NCI-H1417 treated with DMSO at 0.1 percent for 48 hours (cell line): ENCODE results near the gene DHRS12.
A peak's percentile ranks its signal among the peaks of the same experiment; 100 is the strongest.

Experiments used
- DNase-seq: peaks from one replicate; lab custom pipeline; 2025; lab: John Stamatoyannopoulos, UW

The DHRS12 gene, protein sequence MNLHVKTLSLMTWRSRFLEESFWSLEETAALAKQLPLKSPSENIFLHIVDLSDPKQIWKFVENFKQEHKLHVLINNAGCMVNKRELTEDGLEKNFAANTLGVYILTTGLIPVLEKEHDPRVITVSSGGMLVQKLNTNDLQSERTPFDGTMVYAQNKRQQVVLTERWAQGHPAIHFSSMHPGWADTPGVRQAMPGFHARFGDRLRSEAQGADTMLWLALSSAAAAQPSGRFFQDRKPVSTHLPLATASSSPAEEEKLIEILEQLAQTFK

DNA sequence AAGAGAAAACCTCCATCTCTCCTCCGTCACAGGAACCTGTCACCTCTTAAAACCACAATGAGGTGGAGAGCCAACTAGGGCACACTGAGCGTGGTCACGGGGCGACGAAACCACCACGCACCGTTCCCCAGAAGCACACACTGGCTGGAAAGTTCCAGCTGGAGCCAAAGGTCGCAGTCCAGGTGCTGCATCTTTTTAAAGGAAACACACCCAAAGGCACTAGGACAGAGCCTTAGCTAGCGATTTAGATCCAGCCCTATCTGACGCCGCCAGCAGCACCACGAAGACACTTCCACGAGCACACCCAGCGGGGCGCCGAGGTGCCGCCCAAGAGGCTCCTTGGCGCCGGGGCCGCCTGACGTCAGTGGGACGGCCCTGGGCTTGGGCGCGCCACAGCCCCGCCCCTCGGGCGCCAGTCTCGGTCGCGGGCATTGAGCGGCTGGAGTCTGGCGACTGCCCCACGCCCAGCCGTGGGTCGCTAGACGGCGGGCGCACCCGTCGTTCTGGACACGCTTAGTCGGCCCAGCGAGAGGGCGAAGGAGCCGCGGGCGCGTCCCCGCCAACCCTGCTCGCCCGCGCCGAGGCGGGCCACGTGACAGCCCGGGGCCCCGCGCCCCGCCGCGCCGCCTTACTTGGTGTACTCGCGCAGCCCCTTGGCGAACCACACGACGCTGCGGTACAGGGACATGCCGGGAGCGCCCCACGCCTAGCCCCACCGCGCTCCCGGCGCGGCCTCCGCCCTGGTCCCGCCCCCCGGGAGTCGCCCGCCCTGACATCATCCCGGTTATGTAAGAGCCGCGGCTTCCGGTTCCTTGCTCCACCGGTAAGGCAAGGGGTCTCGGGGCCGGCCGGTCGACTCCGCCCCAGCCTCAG, at the start of gene DHRS12:
TSS of gene DHRS12 (minus strand) at position 742 of the 873 bp plus-strand sequence. CDS start 4,504 bp downstream, outside the sequence.
- peak; percentile 57 for DNase-seq

DNA sequence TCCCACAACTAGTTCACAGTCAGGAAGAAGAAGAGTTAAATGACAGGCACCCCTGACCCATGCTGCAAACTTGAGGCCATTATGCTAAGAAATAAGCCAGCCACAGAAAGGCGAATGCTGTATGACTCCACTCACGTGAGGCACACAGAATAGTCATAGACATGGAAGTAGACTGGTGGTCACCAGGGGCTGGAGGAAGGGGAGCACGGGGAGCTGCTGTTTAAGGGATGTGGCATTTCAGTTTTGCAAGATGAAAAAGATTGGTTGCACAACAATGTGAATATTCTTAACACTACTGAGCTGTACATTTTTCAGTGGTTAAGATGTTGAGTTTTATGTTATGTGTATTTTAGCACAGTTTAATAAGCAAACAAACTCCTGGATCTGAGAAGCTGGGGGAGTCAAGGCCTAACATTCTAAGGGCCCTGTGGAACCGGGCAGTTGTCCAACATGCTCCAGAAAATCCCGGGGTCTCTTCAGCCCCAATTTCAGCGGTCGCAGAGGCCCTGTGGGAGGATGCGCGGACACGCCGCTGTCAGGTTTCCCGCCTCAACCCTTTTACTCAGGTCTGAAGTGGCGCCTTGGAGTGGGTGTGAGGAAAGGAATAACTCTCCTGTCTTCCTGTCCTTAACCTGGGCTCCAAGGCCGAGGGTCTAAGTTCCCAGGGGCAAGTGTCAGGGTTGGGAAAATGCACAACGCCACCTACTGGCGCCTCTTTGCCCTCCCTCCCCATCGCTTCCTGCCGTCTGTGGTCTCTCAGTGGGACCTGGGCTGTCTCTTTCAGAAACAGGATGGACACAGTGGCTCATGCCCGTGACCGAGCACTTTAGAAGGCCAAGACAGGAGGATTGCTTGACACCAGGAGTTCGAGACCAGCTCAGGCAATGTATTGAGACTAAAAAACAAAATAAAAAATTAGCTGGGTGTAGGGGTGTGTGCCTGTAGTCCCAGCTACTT, 45.5 kb upstream of the DHRS12 start:
- DNase-seq = no peak

DNA sequence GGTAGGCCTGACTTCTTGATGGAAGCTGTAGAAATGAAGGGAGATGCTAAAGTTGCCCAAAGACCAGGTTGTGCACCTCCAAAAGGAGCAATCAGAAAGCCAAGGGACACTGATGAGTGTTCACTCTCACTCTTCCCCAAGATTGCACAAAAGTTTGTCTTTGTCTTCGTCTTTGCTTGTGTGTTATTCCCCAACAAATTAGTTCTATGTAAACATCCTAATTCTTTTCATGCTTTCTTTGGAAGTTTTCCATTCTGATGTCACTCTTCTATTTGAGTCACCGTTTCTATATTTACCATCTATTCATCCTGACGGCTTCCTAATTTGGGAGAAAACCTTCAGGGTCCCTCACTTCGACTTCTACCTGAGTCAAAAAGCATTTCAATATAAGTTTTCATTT, 44.7 kb upstream of the DHRS12 start:
- no peak for DNase-seq

DNA sequence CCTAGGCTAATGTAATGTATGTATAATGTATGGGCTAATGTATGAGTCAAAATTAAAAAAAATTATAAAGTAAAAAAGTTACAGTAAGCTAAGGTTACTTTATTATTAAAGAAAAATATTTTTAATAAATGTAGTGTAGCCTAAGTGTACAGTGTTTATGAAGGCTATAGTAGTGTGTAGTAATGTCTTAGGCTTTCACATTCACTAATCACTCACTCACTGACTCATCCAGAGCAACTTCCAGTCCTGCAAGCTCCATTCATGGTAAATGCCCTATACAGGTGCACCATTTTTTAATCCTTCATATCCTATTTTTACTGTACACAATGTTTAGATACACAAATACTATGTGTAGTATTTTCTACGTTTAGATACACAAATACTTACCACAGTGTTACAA, 42.8 kb upstream of the DHRS12 start:
- DNase-seq = no peak

DNA sequence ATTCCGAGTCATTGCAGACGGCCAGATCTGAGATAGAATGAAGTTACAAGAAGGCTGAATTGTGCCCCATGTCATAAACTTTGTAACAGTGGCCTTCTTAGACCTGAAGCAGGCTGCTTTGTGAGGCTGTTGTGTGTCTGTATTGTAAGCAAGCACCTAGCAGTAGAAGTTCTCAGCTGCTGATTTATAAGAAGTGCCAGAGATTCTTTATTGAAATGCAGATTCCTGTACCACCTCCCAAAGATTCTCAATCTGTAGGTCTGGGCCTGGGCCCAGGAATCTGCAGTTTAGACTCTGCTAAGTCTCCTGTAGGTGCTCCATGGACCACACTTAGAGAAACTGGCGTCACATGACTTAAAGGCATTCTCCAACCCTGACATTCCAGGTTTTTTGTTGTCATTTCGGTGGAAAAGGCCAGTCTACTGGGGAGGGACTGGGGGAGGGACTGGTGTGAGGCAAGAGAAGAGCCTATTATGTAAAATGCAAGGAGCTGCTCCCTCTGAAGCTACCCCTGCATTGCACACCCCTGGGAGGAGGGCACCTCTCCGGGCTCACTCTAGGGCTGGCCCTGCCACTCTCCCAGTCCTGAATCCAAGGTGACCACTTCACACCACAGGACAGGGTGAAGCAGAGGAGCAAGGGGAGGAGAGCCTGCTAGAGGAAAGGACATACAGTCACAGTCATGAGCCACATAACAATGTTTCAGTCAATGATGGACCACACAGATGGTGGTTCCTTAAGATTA, 41.8 kb upstream of the DHRS12 start:
- no peak for DNase-seq

DNA sequence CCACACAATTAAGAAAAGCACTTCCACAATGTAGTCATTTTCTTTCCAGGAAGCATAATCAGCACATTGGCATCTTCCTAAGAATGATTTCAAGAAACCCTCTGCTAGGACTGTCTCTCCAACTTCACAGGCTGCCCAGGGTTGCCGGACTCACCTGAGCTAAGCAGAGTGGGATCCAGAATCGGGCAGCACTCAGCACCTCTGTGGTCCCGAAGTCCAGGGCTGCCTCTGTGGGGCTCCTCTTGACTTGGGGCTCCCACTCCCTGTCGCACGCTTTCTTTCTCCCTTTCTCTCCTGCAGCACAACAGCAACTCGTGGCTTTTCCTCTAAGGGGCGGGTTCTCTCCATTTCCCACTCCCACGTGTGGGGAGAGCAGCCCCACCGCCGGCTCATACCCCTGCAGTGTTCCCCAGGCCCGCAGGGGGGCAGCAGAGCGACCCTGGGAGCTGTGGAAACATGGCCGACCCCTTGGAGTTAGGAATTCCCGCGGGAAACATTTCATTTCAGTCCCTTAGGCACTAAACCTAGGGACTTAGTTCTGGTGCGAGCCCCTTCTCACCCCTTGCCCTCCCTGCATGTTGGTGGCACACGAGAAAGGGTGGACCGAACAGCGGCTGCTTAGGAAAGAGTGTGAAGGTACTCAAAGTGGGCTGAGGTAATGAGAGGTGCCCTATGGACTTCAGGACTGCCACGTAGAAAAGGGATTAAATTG, 41.1 kb upstream of the DHRS12 start, which contains the start of gene TMEM272:
TSS of gene TMEM272 (minus strand) at position 316 of the 712 bp plus-strand sequence. CDS start 6,647 bp downstream, outside the sequence.
- DNase-seq = no peak

DNA sequence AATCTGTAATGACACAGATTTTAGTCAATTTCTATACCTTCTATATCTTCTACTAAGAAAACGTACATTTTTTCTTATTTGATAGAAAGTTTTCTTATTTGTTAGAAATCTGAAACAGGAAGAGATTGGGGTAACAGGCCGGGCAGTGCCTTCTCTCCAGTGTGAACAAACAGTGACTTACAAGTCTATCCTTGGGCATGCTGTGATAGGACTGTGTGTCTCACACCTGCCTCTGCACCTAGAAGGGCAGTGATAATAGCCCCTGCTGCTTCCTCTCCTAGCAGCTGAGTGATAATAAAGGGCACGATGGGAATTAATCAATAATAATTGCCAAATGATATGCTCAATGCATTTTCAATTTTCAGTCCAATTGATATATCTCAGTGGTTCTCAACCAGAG, 39.6 kb upstream of the DHRS12 start:
- DNase-seq = no peak

DNA sequence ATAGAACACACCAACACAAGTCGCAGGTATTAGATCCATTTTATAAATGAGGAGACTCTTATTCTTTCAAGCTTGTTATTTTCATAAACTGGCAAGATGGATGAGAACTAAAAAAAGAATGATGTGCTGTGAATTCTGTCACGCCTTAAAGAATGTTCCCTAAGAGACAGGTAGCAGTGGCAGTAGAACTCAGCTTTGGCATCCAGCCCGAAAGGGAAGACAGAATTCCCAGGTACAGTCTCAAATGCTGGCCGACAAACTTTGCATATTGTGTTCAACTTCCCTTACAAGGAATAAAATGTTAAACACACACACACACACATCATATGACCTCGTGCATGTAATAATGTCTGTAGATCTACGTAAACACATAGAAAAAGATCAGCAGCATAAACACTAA, 37.8 kb upstream of the DHRS12 start:
- no peak for DNase-seq

DNA sequence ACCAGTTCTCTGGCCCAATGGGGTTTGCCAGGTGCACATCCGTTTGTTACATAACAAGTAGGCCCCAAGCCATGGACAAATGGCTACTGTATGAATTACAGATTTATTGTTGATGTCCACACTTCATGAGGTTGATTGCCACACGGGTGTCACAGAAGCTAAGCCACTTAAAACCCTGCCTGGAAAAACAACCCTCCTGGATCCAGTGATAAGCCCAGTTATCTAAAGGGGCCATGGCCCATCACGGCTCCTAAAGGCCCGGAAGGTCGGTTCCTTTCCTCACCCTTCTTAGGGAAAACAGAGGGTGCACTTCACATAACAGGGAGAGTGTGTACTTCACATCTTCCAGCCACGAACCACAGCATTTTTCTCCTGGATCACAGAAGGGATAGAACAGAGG, 37.0 kb upstream of the DHRS12 start:
- DNase-seq = no peak

DNA sequence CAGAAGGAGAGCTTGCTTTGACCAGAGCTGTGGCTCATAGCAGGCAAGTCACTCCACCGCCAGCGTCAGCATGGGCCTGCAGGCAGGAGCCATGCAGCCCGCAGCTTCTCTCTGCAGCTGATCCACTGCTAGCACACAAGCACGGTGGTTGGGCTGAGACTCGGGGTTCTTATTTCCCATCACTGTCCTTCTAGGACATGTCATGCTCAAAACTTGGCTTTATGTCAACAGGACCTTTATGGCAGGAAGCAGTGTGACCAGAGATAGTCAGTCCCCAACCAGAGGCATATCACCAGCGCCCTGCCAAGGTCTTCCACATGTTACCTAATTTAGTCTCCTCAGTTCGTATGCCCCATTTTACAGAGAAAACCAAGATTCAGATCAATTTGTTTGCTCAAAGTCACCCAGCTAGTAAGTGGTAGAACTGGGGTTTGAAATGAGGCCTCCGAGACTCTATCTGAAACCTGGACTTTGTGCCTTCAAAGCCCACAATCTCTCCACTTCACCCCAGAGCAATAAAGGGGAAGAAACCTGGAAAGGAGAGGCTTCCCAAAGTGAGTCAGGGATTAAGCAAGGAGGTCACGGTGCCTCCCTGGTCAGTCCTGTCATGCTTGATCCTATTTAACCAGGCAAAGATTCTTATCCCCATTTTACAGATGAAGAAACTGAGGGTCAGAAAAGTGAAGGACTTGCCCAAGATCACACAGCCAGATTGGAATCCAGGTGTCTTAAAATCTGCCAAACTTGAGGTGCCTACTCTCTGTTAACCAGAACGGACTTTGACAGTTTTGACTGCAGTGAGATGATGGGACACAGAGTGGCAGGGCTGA, 36.0 kb upstream of the DHRS12 start:
- no peak for DNase-seq

DNA sequence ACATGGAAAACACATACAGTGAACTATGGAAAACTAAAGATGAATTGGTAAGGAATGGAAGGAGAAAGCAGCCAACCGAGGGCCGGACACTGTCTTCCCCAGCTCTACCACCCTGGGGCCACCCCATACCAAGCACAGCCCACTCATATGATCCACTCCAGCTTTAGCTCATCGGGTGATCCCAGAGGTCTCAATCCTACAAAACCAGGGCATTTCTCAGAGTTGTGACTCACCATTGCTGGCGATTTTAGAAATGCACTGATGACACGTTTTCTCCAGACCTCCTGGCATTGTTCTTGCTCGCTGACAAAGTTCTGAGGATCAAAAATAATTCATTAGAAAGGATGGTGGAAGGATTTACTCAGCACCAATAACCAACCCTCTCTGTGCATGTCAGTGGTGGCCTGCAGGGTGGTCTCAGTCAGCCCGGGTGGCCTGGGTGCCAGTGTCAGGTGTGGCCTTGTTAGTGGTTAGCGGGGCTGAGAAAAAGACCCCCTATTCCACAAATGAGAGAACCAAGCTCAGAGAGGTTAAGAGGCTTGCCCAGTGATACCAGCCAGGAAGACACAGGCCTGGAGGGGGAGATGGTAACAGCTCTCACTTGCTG, 34.4 kb upstream of the DHRS12 start:
- DNase-seq = no peak

DNA sequence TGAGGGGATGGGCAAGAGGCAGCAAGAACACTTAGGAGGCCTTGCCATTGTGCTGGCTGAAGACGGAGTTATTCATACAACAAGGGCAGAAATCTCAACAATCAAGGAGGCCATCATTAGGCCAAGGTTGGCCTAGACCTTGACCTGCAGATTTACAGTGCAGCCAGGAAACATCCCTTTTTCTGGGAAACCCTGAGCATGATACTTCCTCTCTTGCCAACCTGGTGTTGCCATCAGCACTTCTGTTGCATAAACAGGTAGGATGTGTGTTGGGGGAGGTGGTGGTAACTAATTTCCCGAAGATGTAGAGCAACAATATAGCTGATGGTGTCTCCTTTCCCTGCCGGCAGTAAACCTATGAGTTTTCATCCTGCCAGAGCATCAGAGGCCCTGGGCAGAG, 33.1 kb upstream of the DHRS12 start:
- no peak for DNase-seq

DNA sequence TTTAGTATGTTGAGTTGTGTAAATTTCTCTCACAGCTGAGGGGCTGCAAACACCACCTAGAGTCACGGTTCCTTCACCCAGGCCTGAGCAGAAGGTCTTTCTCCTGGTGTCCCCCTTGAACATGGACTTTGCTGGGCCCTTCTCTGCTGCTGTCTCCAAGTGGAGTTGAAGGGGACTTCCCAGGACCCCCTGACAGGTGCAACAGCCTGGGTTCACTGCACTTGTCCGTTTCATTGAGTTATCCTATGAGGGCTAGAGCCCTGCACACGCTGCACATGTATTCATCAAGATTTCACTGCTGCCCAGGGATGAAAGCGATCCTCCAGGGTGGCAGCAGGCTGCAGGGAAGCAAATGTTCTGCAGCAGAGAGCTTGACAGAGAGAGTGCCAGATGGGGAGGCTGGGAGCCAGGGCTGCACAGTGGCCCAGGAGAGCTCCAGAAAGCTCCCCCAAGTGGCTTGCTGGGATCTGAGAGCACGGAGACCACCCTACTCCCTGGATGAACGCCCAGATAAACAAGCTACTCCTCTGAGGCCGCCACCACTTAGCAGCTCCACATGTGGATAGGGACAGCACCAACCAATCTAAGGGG, 30.7 kb upstream of the DHRS12 start:
- no peak for DNase-seq

DNA sequence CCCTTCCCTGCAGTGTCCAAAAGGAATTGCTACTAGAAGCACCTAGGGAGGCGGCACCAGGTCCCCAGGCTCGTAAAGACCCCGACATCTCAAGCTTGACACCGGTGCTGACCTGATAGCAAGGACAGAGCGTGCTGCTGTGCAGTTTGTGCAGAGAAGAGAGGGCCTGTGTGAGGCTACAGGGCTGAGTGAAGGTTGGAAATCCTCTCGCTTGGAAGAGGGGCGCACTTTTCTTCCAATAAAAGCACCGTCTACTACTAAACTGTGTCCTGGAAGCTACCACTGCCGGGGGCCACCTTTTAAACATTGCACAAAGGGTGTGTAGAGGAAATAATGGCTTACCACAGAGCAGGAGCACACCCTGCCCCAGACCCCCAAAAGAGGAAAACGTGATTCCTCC, 30.0 kb upstream of the DHRS12 start:
- DNase-seq = no peak

DNA sequence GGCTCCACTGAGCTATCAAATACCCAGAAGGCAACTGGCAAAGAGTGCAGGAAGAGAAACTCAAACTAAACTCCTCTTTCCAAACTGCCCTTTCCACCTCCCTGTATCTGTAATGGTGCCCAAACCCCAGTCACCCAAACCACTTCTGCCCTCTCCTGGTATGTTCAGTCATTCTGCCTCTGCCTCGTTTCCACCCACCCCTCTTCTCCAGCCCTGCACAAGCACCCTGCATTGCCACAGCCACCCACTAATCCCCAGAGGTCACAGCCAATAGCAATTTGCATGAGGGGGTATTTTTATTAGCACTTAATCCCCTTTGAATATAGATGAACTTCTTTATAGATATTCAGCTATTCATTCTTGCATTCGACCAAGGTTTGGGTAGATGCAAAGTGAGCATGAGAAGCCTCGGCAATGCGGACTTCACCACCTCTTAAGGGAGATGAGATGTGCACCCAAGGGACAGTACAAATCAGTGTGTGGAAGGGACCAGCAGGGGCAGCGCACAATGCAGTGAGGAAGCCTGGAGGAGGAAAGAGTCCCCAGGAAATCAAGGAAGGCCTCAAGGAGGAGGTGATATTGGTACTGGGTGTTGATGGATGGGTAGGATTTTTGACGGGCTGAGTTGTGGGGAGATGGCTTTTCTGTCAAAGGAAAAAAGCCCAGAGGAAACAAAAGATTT, 28.6 kb upstream of the DHRS12 start:
- DNase-seq = no peak

DNA sequence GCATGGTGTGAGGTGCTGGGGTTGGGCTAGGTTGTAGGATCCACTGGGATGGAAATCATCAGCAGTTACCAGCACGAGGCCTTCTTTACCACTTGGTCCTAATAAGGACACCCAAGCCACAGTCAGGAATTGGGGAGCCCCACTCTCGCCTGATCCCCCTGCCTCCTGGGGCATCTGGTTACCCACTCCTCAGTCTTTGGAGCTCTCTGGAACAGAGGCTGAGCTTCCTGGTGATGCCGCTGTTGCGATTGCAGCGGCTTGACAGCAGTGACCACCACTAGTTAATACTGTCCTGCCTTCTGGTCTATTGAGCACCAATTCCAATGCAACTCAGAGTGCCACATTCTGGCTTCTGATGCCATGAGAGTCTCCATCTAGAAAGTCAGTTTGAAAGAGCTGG, 27.6 kb upstream of the DHRS12 start:
- DNase-seq = no peak

DNA sequence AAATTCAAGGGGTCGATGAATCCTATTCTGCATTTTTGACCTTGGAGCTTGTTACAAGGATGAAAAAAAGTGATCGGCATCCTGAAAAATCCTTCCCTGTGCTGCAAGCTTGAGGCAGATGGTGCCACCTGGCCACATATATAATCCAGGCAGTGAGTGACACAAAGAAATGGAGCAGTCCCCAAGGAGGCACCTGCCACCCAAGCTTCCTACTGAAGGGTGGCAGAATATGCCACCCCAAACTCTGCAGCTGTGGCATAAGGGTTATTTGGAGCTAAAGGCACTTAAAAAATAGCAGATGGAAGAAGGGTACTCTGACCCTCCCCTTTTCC, 25.6 kb upstream of the DHRS12 start:
- DNase-seq = no peak

DNA sequence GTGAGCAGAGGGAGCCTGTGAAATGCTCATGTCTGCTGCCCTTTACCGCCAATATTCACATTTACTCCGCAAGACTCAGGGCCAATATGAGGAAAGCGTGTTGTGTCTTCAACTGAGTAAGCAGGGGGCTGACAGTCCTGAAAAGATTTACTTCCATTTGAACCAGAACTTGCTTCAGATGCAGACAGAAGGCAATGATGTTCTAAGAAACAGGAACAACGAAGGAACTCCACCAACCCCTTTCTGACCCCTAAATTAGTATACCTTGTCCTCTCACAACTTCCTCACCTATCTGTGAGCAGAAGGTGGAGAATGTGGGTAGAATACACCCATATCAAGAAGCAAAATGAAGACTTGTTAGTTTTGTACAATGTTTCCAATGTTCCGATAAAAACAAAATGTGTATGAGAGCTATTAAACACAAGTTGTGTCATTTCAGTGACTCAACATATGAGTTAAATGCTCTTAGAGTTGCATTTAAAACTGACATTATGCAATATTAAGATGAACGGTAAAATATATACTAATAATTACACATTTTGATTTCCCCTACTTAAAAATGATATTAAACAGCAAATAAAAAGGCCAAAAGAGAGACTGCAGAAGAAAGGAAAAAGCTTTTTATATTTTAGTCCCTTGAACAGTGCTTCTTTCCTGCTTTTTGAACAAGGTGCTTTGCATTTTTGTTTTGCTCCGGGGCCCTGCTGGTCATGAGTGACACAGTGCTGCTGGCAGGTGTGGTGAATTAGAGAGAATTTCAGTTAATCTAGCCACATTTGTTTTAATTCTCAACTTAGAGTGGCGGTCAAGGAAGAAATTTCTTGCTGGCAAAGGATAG, 25.0 kb upstream of the DHRS12 start:
- DNase-seq = no peak
